ENCODE data around the gene RPL38.

DNA sequence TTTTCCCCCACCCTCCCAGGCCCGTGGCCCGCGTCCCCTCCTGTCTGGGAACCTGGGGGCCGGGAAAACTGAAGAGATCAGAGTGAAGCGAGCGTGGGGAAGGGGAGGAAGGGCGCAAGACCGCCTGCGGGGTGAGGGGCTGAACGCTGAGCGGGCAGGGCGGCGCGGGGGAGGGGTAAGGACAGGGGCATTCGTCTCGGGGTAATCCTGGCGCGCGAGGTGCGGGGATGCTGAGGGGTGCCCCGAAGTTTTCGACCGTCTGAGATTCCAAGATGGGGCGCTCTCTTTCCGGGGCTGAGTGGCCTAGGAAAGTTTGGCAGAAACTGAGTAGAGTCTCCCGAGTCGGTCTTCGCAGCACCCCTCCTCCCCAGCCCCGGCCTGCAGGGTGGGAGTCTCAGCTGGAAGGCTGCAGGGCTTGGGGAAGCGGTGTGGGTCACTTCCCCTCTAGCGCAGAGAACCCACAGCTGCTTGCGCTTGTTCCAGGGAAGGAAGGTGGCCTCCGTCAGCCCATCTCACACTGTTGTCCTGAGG is 10.4 kb downstream of the RPL38 start:
- no peak for TF ChIP-seq POLR2A (IDR thresholded peaks at IDR 0.05; ENCODE audit: low read length)
- TF ChIP-seq GATA1 (IDR thresholded peaks at IDR 0.05; ENCODE audit: low read depth, low read length) = no peak
